ENCODE results near the gene BLOC1S5.

- no peak for TF ChIP-seq CEBPZ (IDR thresholded peaks at IDR 0.05; ENCODE audit: low read length)
- TF ChIP-seq THAP11 (CRISPR knock-in tag; IDR thresholded peaks at IDR 0.05) = no peak
- no peak for TF ChIP-seq CTCF (CRISPR knock-in tag; IDR thresholded peaks at IDR 0.05)
- TF ChIP-seq ZNF431 (CRISPR knock-in tag; IDR thresholded peaks at IDR 0.05; ENCODE audit: borderline replicate concordance, low read depth) = no peak
- no peak for TF ChIP-seq MTF2 (CRISPR knock-in tag; IDR thresholded peaks at IDR 0.05; ENCODE audit: borderline replicate concordance)
- no peak for TF ChIP-seq RBM22 (optimal IDR thresholded peaks at IDR 0.05; ENCODE audit: low read length)
- no peak for TF ChIP-seq SIN3A (IDR thresholded peaks at IDR 0.05; ENCODE audit: borderline replicate concordance, low read depth, low read length)
- TF ChIP-seq RNF219 (CRISPR knock-in tag; IDR thresholded peaks at IDR 0.05) = no peak
- TF ChIP-seq RFX1 (IDR thresholded peaks at IDR 0.05) = no peak
- no peak for TF ChIP-seq IRF1 (CRISPR knock-in tag; IDR thresholded peaks at IDR 0.05; ENCODE audit: low read depth)
- no peak for TF ChIP-seq ZNF350 (CRISPR knock-in tag; IDR thresholded peaks at IDR 0.05; ENCODE audit: borderline replicate concordance, low read depth)
- no peak for TF ChIP-seq ZNF501 (CRISPR knock-in tag; IDR thresholded peaks at IDR 0.05)
- no peak for TF ChIP-seq TARDBP (CRISPR knock-in tag; IDR thresholded peaks at IDR 0.05)
Observed at GRCh38 chr6:8069631-8070284, 5.6 kb upstream of the BLOC1S5 start.
